ENCODE results near the gene STMN3. TPM values are rescaled to one million over a fixed set of nuclear protein-coding genes. Genes with fewer than 3 reads are reported as not detected.

STMN3 gene
- total and polyA plus RNA-seq, 10 of the 15 experiments (the other 5 are each of a cell fraction or from before 2014, with no cell fraction given) = 0.09 to 3.6 (median 1.4) TPM; not detected in 1

DNA sequence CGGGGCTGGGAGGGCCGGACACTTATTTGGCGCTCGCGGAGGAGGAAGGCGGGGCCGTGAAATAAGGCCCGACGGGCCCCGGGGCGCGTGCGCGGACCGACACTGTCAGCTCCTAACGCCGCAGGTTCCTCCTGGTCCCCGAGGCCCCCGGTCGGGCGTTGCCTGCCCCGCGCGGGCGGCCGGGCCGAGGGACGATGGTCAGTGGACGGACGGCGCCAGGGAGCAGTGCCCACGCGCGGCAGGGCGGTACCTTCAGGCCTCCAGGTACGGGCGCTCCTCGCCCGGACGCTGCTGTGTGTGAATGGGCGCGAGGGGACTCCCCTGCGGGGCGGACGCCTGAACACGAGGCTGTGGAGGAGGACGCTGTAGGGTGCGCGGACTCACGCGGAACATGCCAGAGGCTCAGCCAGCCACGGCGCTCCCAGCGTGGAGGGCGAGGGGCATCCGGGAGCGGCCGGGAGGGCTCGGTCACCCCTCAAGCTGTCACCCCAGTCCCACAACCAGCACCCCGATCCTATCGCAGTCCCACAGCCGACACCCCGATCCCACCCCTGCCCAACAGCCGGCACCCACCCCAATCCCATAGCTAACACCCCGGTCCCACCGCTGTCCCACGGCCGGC is 26.0 kb downstream of the STMN3 start (continued):
- TF ChIP-seq, protein P1, sequence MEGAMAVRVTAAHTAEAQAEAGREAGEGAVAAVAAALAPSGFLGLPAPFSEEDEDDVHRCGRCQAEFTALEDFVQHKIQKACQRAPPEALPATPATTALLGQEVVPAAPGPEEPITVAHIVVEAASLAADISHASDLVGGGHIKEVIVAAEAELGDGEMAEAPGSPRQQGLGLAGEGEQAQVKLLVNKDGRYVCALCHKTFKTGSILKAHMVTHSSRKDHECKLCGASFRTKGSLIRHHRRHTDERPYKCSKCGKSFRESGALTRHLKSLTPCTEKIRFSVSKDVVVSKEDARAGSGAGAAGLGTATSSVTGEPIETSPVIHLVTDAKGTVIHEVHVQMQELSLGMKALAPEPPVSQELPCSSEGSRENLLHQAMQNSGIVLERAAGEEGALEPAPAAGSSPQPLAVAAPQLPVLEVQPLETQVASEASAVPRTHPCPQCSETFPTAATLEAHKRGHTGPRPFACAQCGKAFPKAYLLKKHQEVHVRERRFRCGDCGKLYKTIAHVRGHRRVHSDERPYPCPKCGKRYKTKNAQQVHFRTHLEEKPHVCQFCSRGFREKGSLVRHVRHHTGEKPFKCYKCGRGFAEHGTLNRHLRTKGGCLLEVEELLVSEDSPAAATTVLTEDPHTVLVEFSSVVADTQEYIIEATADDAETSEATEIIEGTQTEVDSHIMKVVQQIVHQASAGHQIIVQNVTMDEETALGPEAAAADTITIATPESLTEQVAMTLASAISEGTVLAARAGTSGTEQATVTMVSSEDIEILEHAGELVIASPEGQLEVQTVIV (IDR thresholded peaks at IDR 0.05; ENCODE audit: borderline replicate concordance, partially characterized antibody) = peak; percentile 31
- TF ChIP-seq NRF1 (conservative IDR thresholded peaks at IDR 0.05; ENCODE audit: low read depth, low read length) = peak; percentile 63
- no peak for TF ChIP-seq SUZ12 (IDR thresholded peaks at IDR 0.05; ENCODE audit: unreplicated experiment)
- TF ChIP-seq BHLHE40 (IDR thresholded peaks at IDR 0.05; ENCODE audit: borderline replicate concordance in 1 of 2, low read depth in 2 of 2, low read length in 1 of 2) = peak in 1 of 2 experiments; percentile 65; a peak in 2 of 4 replicates
- TF ChIP-seq, protein P2, sequence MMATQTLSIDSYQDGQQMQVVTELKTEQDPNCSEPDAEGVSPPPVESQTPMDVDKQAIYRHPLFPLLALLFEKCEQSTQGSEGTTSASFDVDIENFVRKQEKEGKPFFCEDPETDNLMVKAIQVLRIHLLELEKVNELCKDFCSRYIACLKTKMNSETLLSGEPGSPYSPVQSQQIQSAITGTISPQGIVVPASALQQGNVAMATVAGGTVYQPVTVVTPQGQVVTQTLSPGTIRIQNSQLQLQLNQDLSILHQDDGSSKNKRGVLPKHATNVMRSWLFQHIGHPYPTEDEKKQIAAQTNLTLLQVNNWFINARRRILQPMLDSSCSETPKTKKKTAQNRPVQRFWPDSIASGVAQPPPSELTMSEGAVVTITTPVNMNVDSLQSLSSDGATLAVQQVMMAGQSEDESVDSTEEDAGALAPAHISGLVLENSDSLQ (IDR thresholded peaks at IDR 0.05) = peak; percentile 22; the same call in 1 of the 2 replicates
- TF ChIP-seq POU2F2 (IDR thresholded peaks at IDR 0.05; ENCODE audit: borderline replicate concordance, low read depth, low read length) = peak; percentile 42; the same call in 1 of the 3 replicates
- peak; percentile 46; the same call in 1 of the 2 replicates for TF ChIP-seq POLR2AphosphoS2 (IDR thresholded peaks at IDR 0.05; ENCODE audit: low read depth, low read length)
- no peak for TF ChIP-seq SMAD1 (IDR thresholded peaks at IDR 0.05; ENCODE audit: low read depth, partially characterized antibody)
- TF ChIP-seq, protein P3, sequence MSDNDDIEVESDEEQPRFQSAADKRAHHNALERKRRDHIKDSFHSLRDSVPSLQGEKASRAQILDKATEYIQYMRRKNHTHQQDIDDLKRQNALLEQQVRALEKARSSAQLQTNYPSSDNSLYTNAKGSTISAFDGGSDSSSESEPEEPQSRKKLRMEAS (IDR thresholded peaks at IDR 0.05; ENCODE audit: low read depth, low read length) = peak; percentile 82; the same call in 1 of the 2 replicates
- TF ChIP-seq, protein P4, sequence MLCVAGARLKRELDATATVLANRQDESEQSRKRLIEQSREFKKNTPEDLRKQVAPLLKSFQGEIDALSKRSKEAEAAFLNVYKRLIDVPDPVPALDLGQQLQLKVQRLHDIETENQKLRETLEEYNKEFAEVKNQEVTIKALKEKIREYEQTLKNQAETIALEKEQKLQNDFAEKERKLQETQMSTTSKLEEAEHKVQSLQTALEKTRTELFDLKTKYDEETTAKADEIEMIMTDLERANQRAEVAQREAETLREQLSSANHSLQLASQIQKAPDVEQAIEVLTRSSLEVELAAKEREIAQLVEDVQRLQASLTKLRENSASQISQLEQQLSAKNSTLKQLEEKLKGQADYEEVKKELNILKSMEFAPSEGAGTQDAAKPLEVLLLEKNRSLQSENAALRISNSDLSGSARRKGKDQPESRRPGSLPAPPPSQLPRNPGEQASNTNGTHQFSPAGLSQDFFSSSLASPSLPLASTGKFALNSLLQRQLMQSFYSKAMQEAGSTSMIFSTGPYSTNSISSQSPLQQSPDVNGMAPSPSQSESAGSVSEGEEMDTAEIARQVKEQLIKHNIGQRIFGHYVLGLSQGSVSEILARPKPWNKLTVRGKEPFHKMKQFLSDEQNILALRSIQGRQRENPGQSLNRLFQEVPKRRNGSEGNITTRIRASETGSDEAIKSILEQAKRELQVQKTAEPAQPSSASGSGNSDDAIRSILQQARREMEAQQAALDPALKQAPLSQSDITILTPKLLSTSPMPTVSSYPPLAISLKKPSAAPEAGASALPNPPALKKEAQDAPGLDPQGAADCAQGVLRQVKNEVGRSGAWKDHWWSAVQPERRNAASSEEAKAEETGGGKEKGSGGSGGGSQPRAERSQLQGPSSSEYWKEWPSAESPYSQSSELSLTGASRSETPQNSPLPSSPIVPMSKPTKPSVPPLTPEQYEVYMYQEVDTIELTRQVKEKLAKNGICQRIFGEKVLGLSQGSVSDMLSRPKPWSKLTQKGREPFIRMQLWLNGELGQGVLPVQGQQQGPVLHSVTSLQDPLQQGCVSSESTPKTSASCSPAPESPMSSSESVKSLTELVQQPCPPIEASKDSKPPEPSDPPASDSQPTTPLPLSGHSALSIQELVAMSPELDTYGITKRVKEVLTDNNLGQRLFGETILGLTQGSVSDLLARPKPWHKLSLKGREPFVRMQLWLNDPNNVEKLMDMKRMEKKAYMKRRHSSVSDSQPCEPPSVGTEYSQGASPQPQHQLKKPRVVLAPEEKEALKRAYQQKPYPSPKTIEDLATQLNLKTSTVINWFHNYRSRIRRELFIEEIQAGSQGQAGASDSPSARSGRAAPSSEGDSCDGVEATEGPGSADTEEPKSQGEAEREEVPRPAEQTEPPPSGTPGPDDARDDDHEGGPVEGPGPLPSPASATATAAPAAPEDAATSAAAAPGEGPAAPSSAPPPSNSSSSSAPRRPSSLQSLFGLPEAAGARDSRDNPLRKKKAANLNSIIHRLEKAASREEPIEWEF (IDR thresholded peaks at IDR 0.05; ENCODE audit: insufficient replicate concordance, low read depth, low read length) = no peak
- no peak for TF ChIP-seq CHD4 (IDR thresholded peaks at IDR 0.05)
- TF ChIP-seq, protein P5, sequence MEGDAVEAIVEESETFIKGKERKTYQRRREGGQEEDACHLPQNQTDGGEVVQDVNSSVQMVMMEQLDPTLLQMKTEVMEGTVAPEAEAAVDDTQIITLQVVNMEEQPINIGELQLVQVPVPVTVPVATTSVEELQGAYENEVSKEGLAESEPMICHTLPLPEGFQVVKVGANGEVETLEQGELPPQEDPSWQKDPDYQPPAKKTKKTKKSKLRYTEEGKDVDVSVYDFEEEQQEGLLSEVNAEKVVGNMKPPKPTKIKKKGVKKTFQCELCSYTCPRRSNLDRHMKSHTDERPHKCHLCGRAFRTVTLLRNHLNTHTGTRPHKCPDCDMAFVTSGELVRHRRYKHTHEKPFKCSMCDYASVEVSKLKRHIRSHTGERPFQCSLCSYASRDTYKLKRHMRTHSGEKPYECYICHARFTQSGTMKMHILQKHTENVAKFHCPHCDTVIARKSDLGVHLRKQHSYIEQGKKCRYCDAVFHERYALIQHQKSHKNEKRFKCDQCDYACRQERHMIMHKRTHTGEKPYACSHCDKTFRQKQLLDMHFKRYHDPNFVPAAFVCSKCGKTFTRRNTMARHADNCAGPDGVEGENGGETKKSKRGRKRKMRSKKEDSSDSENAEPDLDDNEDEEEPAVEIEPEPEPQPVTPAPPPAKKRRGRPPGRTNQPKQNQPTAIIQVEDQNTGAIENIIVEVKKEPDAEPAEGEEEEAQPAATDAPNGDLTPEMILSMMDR (IDR thresholded peaks at IDR 0.05 in 2 of 3, conservative IDR thresholded peaks at IDR 0.05 in 1 of 3; ENCODE audit: control insufficient read depth in 2 of 3, extremely low read depth in 1 of 3, insufficient read depth in 1 of 3, low read depth in 3 of 3, low read length in 3 of 3) = no peak
- no peak for TF ChIP-seq WRNIP1 (IDR thresholded peaks at IDR 0.05; ENCODE audit: borderline replicate concordance, low read depth, low read length)
- TF ChIP-seq BACH1 (IDR thresholded peaks at IDR 0.05; ENCODE audit: borderline replicate concordance) = peak; percentile 93
- TF ChIP-seq KLF5 (IDR thresholded peaks at IDR 0.05; ENCODE audit: partially characterized antibody) = no peak
- TF ChIP-seq MXI1 (IDR thresholded peaks at IDR 0.05; ENCODE audit: low read depth, low read length) = peak; percentile 100
- TF ChIP-seq TCF3 (IDR thresholded peaks at IDR 0.05; ENCODE audit: borderline replicate concordance, insufficient read depth, low read depth, low read length) = no peak
